Activated gamma-delta T cell (primary cell): ENCODE measurements around the gene FRYL.
"Not testable (repeated sequence)": the region's sequence is repeated elsewhere in the genome, so short reads cannot be mapped to it uniquely, and the experiment has no call there.

Experiments
- DNase-seq: peaks from one replicate; lab custom pipeline; 2025; lab: John Stamatoyannopoulos, UW

The FRYL gene

DNA sequence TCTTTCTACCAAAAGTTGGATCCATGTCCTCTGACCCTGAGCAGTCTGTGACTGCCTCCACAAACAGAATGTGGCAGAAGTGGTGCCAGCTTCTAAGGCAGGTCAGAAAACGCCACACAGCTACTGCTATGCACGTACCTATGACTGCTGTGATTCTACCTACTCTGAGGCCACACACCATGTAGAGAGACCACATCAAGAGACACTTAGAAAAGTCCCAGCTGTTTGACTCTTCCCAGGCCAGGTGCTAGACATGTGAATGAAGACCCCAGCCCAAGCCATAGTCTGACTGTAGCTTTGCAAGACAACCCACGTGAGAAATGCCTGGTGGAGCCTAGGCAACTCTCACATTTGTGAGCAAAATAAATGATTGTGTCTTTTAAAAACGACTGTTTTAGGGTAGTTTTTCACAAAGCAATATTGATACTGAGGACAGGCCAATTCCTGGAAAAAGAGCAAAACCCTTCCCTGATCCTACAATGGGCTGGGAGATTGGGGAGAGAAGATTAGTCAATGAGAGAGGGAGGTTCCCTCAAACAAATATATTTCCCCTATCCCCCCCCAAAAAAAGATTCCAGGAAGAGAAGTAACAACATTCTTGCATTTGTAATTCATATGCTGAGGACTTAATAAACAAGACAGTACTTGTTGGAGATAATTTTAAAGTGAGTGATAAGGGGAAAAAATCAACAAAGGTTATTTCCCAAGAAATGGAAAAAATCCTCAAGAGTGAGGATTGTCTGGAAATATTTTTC is 33.3 kb downstream of the FRYL start:
- DNase-seq = no peak

- not testable (repeated sequence) for DNase-seq
Observed at GRCh38 chr4:48745223-48745622, 34.9 kb downstream of the FRYL start.

GRCh38 chr4:48742412-48742811 is 37.7 kb downstream of the FRYL start:
- DNase-seq = no peak

- DNase-seq = no peak
Observed at GRCh38 chr4:48739560-48740019, 40.5 kb downstream of the FRYL start.

- DNase-seq = no peak
Observed at GRCh38 chr4:48738856-48739255, 41.2 kb downstream of the FRYL start.

DNA sequence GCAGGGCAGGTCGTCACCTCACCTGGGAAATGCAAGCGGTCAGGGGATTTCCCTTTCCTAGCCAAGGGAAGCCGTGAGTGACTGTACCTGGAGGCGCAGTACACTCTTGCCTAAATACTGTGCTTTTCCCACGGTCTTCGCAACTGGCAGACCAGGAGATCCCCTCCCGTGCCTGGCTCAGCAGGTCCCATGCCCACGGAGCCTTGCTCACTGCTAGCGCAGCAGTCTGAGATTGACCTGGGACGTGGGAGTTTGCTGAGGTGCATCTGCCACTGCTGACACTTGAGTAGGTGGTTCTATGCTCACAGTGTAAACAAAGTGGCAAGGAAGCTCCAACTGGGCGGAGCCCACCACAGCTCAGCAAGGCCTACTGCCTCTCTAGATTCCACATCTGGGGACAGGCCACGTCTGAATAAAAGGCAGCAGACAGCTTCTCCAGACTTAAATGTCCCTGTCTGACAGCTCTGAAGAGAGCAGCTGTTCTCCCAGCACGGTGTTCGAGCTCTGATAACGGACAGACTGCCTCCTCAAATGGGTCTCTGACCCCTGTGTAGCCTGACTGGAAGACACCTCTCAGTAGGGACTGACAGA is 51.1 kb downstream of the FRYL start:
- DNase-seq = not testable (repeated sequence)

- DNase-seq = no peak
Observed at GRCh38 chr4:48727666-48728459, 52.2 kb downstream of the FRYL start.

GRCh38 chr4:48725414-48725813 is 54.7 kb downstream of the FRYL start:
- no peak for DNase-seq

- no peak for DNase-seq
Observed at GRCh38 chr4:48722509-48723446, 57.3 kb downstream of the FRYL start.

DNA sequence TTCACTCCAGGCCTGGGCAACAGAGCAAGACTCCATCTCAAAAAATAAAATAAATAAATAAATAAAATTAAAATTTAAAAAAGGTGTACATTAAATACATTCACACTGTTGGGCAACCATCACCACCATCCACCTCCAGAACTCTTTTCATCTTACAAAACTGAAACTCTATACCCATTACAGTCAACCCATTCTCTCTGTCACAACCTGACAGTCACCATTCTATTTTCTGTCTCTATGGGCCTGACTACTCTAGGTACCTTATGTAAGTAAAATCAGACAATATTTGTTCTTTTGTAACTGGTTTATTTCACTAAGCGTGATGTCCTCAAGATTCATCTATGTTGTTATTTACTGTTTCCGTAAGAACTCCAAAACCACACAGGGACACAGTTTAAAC is 59.6 kb downstream of the FRYL start:
- DNase-seq = no peak

GRCh38 chr4:48718818-48719465 is 61.1 kb downstream of the FRYL start:
- no peak for DNase-seq

- not testable (repeated sequence) for DNase-seq
Observed at GRCh38 chr4:48716285-48716684, 63.8 kb downstream of the FRYL start.

GRCh38 chr4:48710446-48711209 is 69.5 kb downstream of the FRYL start:
- no peak for DNase-seq

DNA sequence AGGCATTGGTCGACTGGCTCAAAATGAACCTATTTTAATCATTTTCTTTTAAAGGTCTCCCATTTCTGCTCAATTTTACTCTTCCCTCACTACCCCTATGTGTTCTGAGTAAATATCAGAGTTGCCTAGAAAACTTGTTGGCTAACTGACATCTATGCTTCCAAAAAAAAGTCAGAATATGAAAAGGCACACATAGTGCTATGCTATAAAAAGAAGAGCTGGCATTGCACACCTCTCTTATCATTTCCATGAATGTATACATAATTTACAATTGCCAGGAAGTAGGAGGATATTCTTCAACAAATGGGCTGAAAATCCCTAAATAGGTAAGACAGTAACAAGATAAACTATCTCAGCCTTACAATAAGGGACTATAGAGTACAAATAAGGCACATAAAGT is 70.2 kb downstream of the FRYL start:
- DNase-seq = no peak

- no peak for DNase-seq
Observed at GRCh38 chr4:48708610-48709009, 71.5 kb downstream of the FRYL start.

DNA sequence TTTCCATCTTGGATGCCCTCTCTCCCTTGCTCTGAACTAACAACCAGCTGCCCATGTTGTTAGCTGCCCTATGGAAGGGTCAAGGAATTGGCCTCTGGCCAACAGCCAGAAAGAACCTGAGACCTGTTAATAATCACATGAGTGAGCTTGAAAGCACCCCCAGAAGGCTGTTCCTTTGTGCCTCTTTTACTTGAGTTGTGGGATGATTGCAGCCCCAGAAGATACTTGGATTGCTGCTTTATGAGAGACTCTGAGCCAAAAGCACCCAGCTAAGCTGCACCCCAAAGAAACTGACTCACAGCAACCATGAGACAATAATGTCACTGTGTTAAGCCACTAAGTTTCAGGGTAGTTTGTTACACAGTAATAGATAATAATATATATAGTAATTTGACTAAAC is 73.3 kb downstream of the FRYL start:
- no peak for DNase-seq

DNA sequence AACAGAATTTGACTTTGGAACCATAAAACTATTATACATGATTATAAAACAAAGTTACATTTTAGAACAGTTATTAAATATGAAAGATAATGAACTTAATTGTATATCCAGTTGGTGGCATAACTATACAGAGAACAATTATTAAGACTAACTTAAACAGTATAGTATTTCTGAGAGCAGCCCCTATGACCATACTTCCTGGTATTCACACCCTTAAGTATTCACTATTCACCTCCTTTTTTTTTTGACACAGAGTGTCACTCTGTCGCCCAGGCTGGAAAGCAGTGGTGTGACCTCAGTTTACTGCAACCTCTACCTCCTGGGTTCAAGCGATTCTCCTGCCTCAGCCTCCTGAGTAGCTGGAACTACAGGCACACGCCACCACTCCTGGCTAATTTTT is 74.5 kb downstream of the FRYL start:
- DNase-seq = no peak

DNA sequence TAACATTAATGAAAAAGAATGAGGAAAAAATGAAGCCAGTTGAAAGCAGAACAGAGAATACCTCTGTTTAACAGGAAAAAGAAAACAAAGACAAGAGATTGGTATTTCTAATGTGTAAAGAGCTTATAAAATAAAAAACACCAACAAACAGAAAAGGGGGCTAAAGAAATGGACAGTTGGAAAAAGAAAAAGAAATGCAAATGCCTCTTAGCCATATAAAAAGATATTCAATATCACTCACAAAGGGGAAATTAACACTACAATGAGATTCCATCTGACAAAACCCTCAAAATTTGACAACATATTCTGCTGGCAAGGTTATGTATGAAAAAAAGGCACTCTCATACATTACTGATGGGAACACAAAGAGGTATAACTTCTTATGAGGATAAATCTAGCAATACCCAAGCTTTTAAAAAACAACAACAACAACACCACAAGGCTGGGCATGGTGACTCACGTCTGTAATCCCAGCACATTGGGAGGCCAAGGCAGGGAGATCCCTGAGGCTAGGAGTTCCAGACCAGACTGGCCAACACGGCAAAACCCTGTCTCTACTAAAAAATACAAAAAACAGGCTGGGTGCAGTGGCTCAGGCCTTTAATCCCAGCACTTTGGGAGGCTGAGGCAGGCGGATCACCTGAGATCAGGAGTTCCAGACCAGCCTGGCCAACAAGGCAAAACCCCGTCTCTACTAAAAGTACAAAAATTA is 75.8 kb downstream of the FRYL start:
- no peak for DNase-seq

- no peak for DNase-seq
Observed at GRCh38 chr4:48699475-48699874, 80.6 kb downstream of the FRYL start.
